ENCODE data around the gene NOP16.

Gene NOP16

DNA sequence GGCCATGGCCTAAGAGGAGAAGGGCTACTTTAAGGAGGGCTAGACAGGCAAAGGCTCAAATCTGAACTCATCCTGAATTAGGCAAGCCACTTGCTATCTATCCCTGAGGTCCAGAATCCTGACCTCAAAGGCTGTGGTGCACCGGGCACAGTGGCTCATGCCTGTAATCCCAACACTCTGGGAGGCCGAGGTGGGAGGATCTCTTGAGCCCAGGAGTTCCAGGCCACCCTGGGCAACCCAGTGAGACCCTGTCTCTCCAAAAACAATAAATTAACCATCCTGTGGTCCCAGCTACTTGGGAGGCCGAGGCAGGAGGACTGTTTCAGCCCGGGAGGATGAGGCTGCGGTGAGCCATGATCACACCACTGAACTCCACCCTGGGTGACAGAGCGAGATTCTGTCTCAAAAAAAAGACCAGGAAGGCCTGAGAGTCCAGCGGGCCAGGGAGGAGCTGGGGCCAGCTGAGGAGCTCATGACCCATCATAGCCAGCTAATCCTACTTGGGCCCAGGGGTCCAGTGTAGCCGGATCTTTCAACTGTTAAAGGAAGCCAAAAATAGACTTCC lies 4.0 kb downstream of the NOP16 start:
- Histone ChIP-seq H3K27ac (ENCODE audit: low read depth, low read length, severe bottlenecking) (no peak overlapping the region), H3K4me1 (ENCODE audit: control insufficient read depth, insufficient read depth, low read length, poor library complexity, severe bottlenecking) (peaks cover 4% of the 10 kb centered on the region), H3K9me3 (ENCODE audit: control insufficient read depth, low read length) (no peaks in the 10 kb centered on the region), H3K36me3 (ENCODE audit: control insufficient read depth, insufficient read depth, low read length) (peaks cover 68% of the 10 kb centered on the region), H3K4me3 (ENCODE audit: extremely low read depth, insufficient read depth, low read length, poor library complexity, severe bottlenecking) (no peak overlapping the region)
- WGBS, 2 experiments (ENCODE audit: insufficient coverage in 2 of 2) = 93 to 96% methylated on average over 7 to 8 of the region's 8 CpGs

GRCh38 chr5:176383961-176384360 lies 4.4 kb downstream of the NOP16 start:
- 99 to 100% methylated on average over 3 to 7 of the region's 9 CpGs for WGBS, 2 experiments (ENCODE audit: insufficient coverage in 2 of 2)
- H3K36me3 ChIP-seq (ENCODE audit: control insufficient read depth, insufficient read depth, low read length) = peaks cover 68% of the 10 kb centered on the region
- no peak overlapping the region for H3K27ac ChIP-seq (ENCODE audit: low read depth, low read length, severe bottlenecking)
- no peak overlapping the region for H3K4me3 ChIP-seq (ENCODE audit: extremely low read depth, insufficient read depth, low read length, poor library complexity, severe bottlenecking)
- peaks cover 4% of the 10 kb centered on the region for H3K4me1 ChIP-seq (ENCODE audit: control insufficient read depth, insufficient read depth, low read length, poor library complexity, severe bottlenecking)
- H3K9me3 ChIP-seq (ENCODE audit: control insufficient read depth, low read length) = no peaks in the 10 kb centered on the region

DNA sequence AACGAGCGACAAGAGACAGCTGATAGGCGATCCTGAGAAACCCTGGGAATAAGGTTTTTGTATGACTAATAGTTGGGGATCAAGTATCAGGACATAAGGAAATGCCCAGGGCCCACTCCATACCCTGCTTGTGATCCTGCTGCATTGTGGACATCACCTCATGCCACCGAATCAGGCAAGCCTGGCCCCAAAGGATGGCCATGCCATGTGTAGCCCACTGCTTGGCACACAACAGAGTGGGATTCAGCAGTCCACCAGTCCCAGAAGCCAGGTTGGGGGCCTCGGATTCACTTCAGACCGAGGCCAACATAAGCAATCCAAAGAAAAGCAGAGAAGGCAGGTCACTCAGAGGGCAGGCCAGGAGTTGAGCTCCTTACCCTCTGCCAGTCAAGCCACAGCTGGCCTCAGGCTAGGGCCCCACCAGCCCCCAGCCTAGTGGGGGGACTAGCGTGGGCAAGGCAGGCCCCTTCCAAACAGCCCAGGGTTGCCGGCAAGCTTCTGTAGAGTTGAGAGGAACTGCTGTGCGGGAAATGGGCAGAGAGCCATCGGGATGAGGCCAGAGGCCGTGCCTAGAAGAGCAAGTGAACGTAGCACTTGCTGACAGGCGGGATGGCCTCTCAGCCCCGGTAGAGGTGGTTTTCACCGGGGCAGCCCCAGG lies 5.0 kb downstream of the NOP16 start:
- H3K36me3 ChIP-seq (ENCODE audit: control insufficient read depth, insufficient read depth, low read length) = peaks cover 71% of the 10 kb centered on the region
- no peaks in the 10 kb centered on the region for H3K9me3 ChIP-seq (ENCODE audit: control insufficient read depth, low read length)
- H3K27ac ChIP-seq (ENCODE audit: low read depth, low read length, severe bottlenecking) = no peak overlapping the region
- H3K4me3 ChIP-seq (ENCODE audit: extremely low read depth, insufficient read depth, low read length, poor library complexity, severe bottlenecking) = no peak overlapping the region
- peaks cover 4% of the 10 kb centered on the region for H3K4me1 ChIP-seq (ENCODE audit: control insufficient read depth, insufficient read depth, low read length, poor library complexity, severe bottlenecking)
- WGBS, 2 experiments (ENCODE audit: insufficient coverage in 2 of 2) = 93 to 97% methylated on average over 8 to 11 of the region's 15 CpGs

- no peak overlapping the region for H3K27ac ChIP-seq (ENCODE audit: low read depth, low read length, severe bottlenecking)
- H3K4me1 ChIP-seq (ENCODE audit: control insufficient read depth, insufficient read depth, low read length, poor library complexity, severe bottlenecking) = peaks cover 4% of the 10 kb centered on the region
- H3K36me3 ChIP-seq (ENCODE audit: control insufficient read depth, insufficient read depth, low read length) = peaks cover 76% of the 10 kb centered on the region
- no peaks in the 10 kb centered on the region for H3K9me3 ChIP-seq (ENCODE audit: control insufficient read depth, low read length)
- H3K4me3 ChIP-seq (ENCODE audit: extremely low read depth, insufficient read depth, low read length, poor library complexity, severe bottlenecking) = no peak overlapping the region
- WGBS, 2 experiments (ENCODE audit: insufficient coverage in 2 of 2) = 93 to 100% methylated on average over 2 of the region's 3 CpGs
Observed at GRCh38 chr5:176382721-176383120, 5.7 kb downstream of the NOP16 start.

GRCh38 chr5:176381979-176382378 lies 6.4 kb downstream of the NOP16 start:
- Histone ChIP-seq H3K27ac (ENCODE audit: low read depth, low read length, severe bottlenecking) (no peak overlapping the region), H3K36me3 (ENCODE audit: control insufficient read depth, insufficient read depth, low read length) (peaks cover 75% of the 10 kb centered on the region), H3K4me3 (ENCODE audit: extremely low read depth, insufficient read depth, low read length, poor library complexity, severe bottlenecking) (no peak overlapping the region), H3K9me3 (ENCODE audit: control insufficient read depth, low read length) (no peaks in the 10 kb centered on the region), H3K4me1 (ENCODE audit: control insufficient read depth, insufficient read depth, low read length, poor library complexity, severe bottlenecking) (peaks cover 4% of the 10 kb centered on the region)
- 97 to 100% methylated on average over 3 of the region's 3 CpGs for WGBS, 2 experiments (ENCODE audit: insufficient coverage in 2 of 2)

- peaks cover 69% of the 10 kb centered on the region for H3K36me3 ChIP-seq (ENCODE audit: control insufficient read depth, insufficient read depth, low read length)
- H3K9me3 ChIP-seq (ENCODE audit: control insufficient read depth, low read length) = no peaks in the 10 kb centered on the region
- no peak overlapping the region for H3K4me3 ChIP-seq (ENCODE audit: extremely low read depth, insufficient read depth, low read length, poor library complexity, severe bottlenecking)
- H3K4me1 ChIP-seq (ENCODE audit: control insufficient read depth, insufficient read depth, low read length, poor library complexity, severe bottlenecking) = peaks cover under 1% of the 10 kb centered on the region
- H3K27ac ChIP-seq (ENCODE audit: low read depth, low read length, severe bottlenecking) = no peak overlapping the region
- 95 to 100% methylated on average over 2 to 3 of the region's 3 CpGs for WGBS, 2 experiments (ENCODE audit: insufficient coverage in 2 of 2)
Observed at GRCh38 chr5:176381423-176381822, 7.0 kb downstream of the NOP16 start.

GRCh38 chr5:176379881-176380280 lies 8.5 kb downstream of the NOP16 start:
- H3K4me3 ChIP-seq (ENCODE audit: extremely low read depth, insufficient read depth, low read length, poor library complexity, severe bottlenecking) = no peak overlapping the region
- H3K36me3 ChIP-seq (ENCODE audit: control insufficient read depth, insufficient read depth, low read length) = peaks cover 57% of the 10 kb centered on the region
- no peak overlapping the region for H3K27ac ChIP-seq (ENCODE audit: low read depth, low read length, severe bottlenecking)
- H3K4me1 ChIP-seq (ENCODE audit: control insufficient read depth, insufficient read depth, low read length, poor library complexity, severe bottlenecking) = no peaks in the 10 kb centered on the region
- no peaks in the 10 kb centered on the region for H3K9me3 ChIP-seq (ENCODE audit: control insufficient read depth, low read length)
- WGBS, 2 experiments (ENCODE audit: insufficient coverage in 2 of 2) = 87 to 93% methylated on average over 3 of the region's 3 CpGs

GRCh38 chr5:176373100-176373818 lies 15.1 kb downstream of the NOP16 start:
- WGBS, 2 experiments (ENCODE audit: insufficient coverage in 2 of 2) = 91 to 92% methylated on average over 6 of the region's 7 CpGs
- peaks cover 50% of the 10 kb centered on the region for H3K36me3 ChIP-seq (ENCODE audit: control insufficient read depth, insufficient read depth, low read length)
- no peaks in the 10 kb centered on the region for H3K4me1 ChIP-seq (ENCODE audit: control insufficient read depth, insufficient read depth, low read length, poor library complexity, severe bottlenecking)
- no peak overlapping the region for H3K4me3 ChIP-seq (ENCODE audit: extremely low read depth, insufficient read depth, low read length, poor library complexity, severe bottlenecking)
- H3K27ac ChIP-seq (ENCODE audit: low read depth, low read length, severe bottlenecking) = no peak overlapping the region
- no peaks in the 10 kb centered on the region for H3K9me3 ChIP-seq (ENCODE audit: control insufficient read depth, low read length)

GRCh38 chr5:176371621-176372539 lies 16.5 kb downstream of the NOP16 start:
- Histone ChIP-seq H3K27ac (ENCODE audit: low read depth, low read length, severe bottlenecking) (no peak overlapping the region), H3K9me3 (ENCODE audit: control insufficient read depth, low read length) (no peaks in the 10 kb centered on the region), H3K36me3 (ENCODE audit: control insufficient read depth, insufficient read depth, low read length) (peaks cover 60% of the 10 kb centered on the region), H3K4me1 (ENCODE audit: control insufficient read depth, insufficient read depth, low read length, poor library complexity, severe bottlenecking) (no peaks in the 10 kb centered on the region), H3K4me3 (ENCODE audit: extremely low read depth, insufficient read depth, low read length, poor library complexity, severe bottlenecking) (no peak overlapping the region)
- WGBS, 2 experiments (ENCODE audit: insufficient coverage in 2 of 2) = 96 to 98% methylated on average over 9 to 12 of the region's 13 CpGs

DNA sequence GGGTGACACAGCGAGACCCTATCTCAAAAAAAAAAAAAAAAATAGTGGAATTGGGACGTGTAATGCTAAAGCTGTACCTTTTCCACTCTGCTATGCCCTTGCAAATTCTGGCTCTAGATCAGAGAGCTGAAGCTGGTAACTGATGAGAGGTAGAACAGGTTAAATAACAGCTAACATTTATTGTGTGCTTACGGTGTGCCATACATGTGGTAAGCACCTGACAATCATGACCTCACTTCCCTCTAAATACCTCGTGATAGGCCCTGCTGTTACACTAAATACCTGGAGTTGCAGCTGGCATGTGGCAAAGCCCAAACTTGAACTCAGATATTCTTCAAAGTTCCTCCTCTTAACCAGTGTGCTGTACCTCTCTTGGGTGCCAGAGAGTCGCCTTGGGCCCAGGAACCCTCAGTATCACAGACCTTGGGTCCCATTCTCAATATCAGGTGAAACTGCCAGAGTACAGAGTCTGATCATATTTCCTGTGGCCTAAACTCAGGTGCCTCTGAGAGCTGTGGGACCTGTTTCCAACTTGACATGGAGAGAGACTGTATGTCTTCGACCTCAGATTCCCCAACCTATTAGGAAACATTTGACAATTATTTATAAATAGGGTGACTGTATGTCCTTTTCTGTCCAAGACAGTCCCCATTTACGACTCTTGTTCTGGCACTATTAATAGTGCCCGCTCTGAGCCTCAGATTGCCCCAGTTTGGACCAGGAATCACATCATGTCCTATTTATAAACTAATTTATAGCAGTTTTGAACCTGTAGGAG lies 18.3 kb downstream of the NOP16 start:
- 93 to 95% methylated on average over 2 to 4 of the region's 8 CpGs for whole genome bisulfite sequencing, 2 experiments (ENCODE audit: insufficient coverage in 2 of 2)
- no peak overlapping the region for H3K4me3 ChIP-seq (ENCODE audit: extremely low read depth, insufficient read depth, low read length, poor library complexity, severe bottlenecking)
- peaks cover 60% of the 10 kb centered on the region for H3K36me3 ChIP-seq (ENCODE audit: control insufficient read depth, insufficient read depth, low read length)
- peaks cover 4% of the 10 kb centered on the region for H3K4me1 ChIP-seq (ENCODE audit: control insufficient read depth, insufficient read depth, low read length, poor library complexity, severe bottlenecking)
- H3K27ac ChIP-seq (ENCODE audit: low read depth, low read length, severe bottlenecking) = no peak overlapping the region
- no peaks in the 10 kb centered on the region for H3K9me3 ChIP-seq (ENCODE audit: control insufficient read depth, low read length)
